Fibroblast of lung (primary cell): ENCODE data around the gene SFTPA1. TPM values are rescaled to one million over a fixed set of nuclear protein-coding genes. Genes with fewer than 3 reads are reported as not detected.
"Not testable (repeated sequence)": the region's sequence is repeated elsewhere in the genome, so short reads cannot be mapped to it uniquely, and the experiment has no call there.

ENCODE experiments used
- DNase-seq, 2 donors: peaks; one replicate each; pipeline versions ENCODE4 v3.0.0 to v3.0.0-alpha.2; 2010; ENCODE audit warnings: low read depth in 2 of 2
- H2AFZ ChIP-seq: 2 replicates; pipeline ENCODE4 v1.5.1; 2012; ENCODE audit warnings: low read length, control low read depth, inconsistent platforms
- H3K27ac ChIP-seq: 2 replicates; pipeline ENCODE4 v1.5.1; 2011; ENCODE audit warnings: low read length, control low read depth; ENCODE audit not compliant: insufficient read depth
- H3K27me3 ChIP-seq: 2 replicates; pipeline ENCODE4 v1.5.1; 2011; ENCODE audit warnings: mild to moderate bottlenecking, low read length; ENCODE audit not compliant: control insufficient read depth, insufficient read depth
- H3K36me3 ChIP-seq: 2 replicates; pipeline ENCODE4 v1.5.1; 2011; ENCODE audit warnings: low read length; ENCODE audit not compliant: control insufficient read depth, insufficient read depth
- H3K4me1 ChIP-seq: 2 replicates; pipeline ENCODE4 v1.5.1; 2011; ENCODE audit warnings: low read length; ENCODE audit not compliant: control insufficient read depth, insufficient read depth; ENCODE audit errors: extremely low read depth
- H3K4me2 ChIP-seq: 2 replicates; pipeline ENCODE4 v1.5.1; 2011; ENCODE audit warnings: low read length, control low read depth; ENCODE audit not compliant: insufficient read depth; ENCODE audit errors: extremely low read depth
- H3K4me3 ChIP-seq, 4 experiments: fragments of 200-600 bp in 1 of 4; sonication (generic) in 1 of 4; replicated peaks in 1 of 4; 2 replicates each; pipeline ENCODE4 v1.5.1; 2011 to 2016; ENCODE audit warnings: low read length in 4 of 4, low read depth in 3 of 4, mild to moderate bottlenecking in 3 of 4, control low read depth in 2 of 4, inconsistent platforms in 1 of 4, mixed read lengths in 1 of 4; ENCODE audit not compliant: insufficient read depth in 1 of 4; ENCODE audit errors: control extremely low read depth in 1 of 4
- H3K79me2 ChIP-seq: 2 replicates; pipeline ENCODE4 v1.5.1; 2012; ENCODE audit warnings: mild to moderate bottlenecking, low read length, inconsistent platforms; ENCODE audit not compliant: control insufficient read depth, insufficient read depth
- H3K9ac ChIP-seq: 2 replicates; pipeline ENCODE4 v1.5.1; 2011; ENCODE audit warnings: mild to moderate bottlenecking, low read length, control low read depth; ENCODE audit not compliant: insufficient read depth
- H3K9me3 ChIP-seq: 2 replicates; pipeline ENCODE4 v1.5.1; 2012; ENCODE audit warnings: low read depth, low read length; ENCODE audit not compliant: control insufficient read depth, insufficient read depth
- H4K20me1 ChIP-seq: 2 replicates; pipeline ENCODE4 v1.5.1; 2011; ENCODE audit warnings: low read length; ENCODE audit not compliant: control insufficient read depth, insufficient read depth; ENCODE audit errors: extremely low read depth
- CTCF ChIP-seq, 2 donors: IDR thresholded peaks in 1 of 2; conservative IDR thresholded peaks in 1 of 2; 1 replicate in 1 of 2; 2 replicates in 1 of 2; pipeline ENCODE4 v1.5.1; 2011 to 2012; ENCODE audit warnings: low read length in 2 of 2, control low read depth in 1 of 2, inconsistent platforms in 1 of 2, low read depth in 1 of 2, mild to moderate bottlenecking in 1 of 2
- EZH2 ChIP-seq: IDR thresholded peaks from 2 replicates; pipeline ENCODE4 v1.5.1; 2012; ENCODE audit warnings: low read length, control low read depth, mild to moderate bottlenecking; ENCODE audit errors: missing control alignments
- polyA plus RNA-seq, 2 donors: library from polyadenylated mRNA; depleted of rRNA in 1 of 2; stranded (reverse) in 1 of 2; unstranded in 1 of 2; fragments of >200 nt; gene quantifications; 2 replicates each; pipeline ENCODE4 v1.2.1, GENCODE V29; 2011 to 2012; ENCODE audit warnings: missing spikeins in 1 of 2
- total RNA-seq: library from RNA; depleted of rRNA; stranded (reverse); fragments of >200 nt; gene quantifications from 2 replicates; pipeline ENCODE4 v1.2.1, GENCODE V29; 2014

The SFTPA1 gene
- total and polyA plus RNA-seq, 2 donors (not counting 1 experiment from before 2014, with no cell fraction given) = not detected

GRCh38 chr10:79638318-79638717 is 27.6 kb downstream of the SFTPA1 start:
- no peaks in the 10 kb centered on the region for H3K4me1 ChIP-seq
- no peak overlapping the region for H3K27ac ChIP-seq
- no peak overlapping the region for H3K4me3 ChIP-seq
- no peaks in the 10 kb centered on the region for H3K36me3 ChIP-seq
- no peak overlapping the region for H3K4me2 ChIP-seq
- TF ChIP-seq EZH2 (no peak), CTCF (conservative IDR thresholded peaks at IDR 0.05 in 1 of 2, IDR thresholded peaks at IDR 0.05 in 1 of 2; ENCODE audit: low read depth in 1 of 2, low read length in 2 of 2) (no peak)
- no peaks in the 10 kb centered on the region for H3K79me2 ChIP-seq
- no peaks in the 10 kb centered on the region for H3K9me3 ChIP-seq
- H3K27me3 ChIP-seq = no peaks in the 10 kb centered on the region
- H4K20me1 ChIP-seq = no peaks in the 10 kb centered on the region
- no peak for DNase-seq
- no peak overlapping the region for H2AFZ ChIP-seq
- no peak overlapping the region for H3K9ac ChIP-seq

GRCh38 chr10:79652695-79653094 is 42.0 kb downstream of the SFTPA1 start:
- not testable (repeated sequence) for H2AFZ ChIP-seq, H3K4me2 ChIP-seq, H3K27me3 ChIP-seq, H4K20me1 ChIP-seq, H3K4me1 ChIP-seq, DNase-seq, H3K9ac ChIP-seq, H3K27ac ChIP-seq, H3K79me2 ChIP-seq, H3K36me3 ChIP-seq, H3K4me3 ChIP-seq, H3K9me3 ChIP-seq

- not testable (repeated sequence) for DNase-seq, H3K36me3 ChIP-seq, H3K9ac ChIP-seq, H4K20me1 ChIP-seq, H3K27me3 ChIP-seq, H2AFZ ChIP-seq, H3K4me2 ChIP-seq, H3K4me3 ChIP-seq, H3K4me1 ChIP-seq, H3K79me2 ChIP-seq, H3K9me3 ChIP-seq, H3K27ac ChIP-seq
Observed at GRCh38 chr10:79663287-79663686, 52.5 kb downstream of the SFTPA1 start.

GRCh38 chr10:79664686-79665085 is 53.9 kb downstream of the SFTPA1 start:
- H3K27me3 ChIP-seq, H3K9ac ChIP-seq, H3K4me3 ChIP-seq, DNase-seq, H3K9me3 ChIP-seq, H3K79me2 ChIP-seq, H3K4me1 ChIP-seq, H4K20me1 ChIP-seq, H2AFZ ChIP-seq, H3K27ac ChIP-seq, H3K4me2 ChIP-seq, H3K36me3 ChIP-seq: not testable (repeated sequence)

Other genes starting within 250 kb of the SFTPA1 start
- 40.3 and 44.4 TPM in 2 replicates for gene ZCCHC24, start 165.3 kb upstream of the SFTPA1 start, total RNA-seq
- 30.2 and 33.2 TPM in 2 replicates for gene ZCCHC24, start 165.3 kb upstream of the SFTPA1 start, polyA plus RNA-seq
- 0.26 and 0.33 TPM in 2 replicates for gene EIF5AL1, start 98.4 kb upstream of the SFTPA1 start, total RNA-seq
- gene EIF5AL1, start 98.4 kb upstream of the SFTPA1 start, polyA plus RNA-seq = 2.0 and 2.4 TPM in 2 replicates
- gene SFTPA2, start 50.5 kb upstream of the SFTPA1 start, total RNA-seq = not detected in 2 replicates
- gene SFTPA2, start 50.5 kb upstream of the SFTPA1 start, polyA plus RNA-seq = not detected in 2 replicates
- gene NUTM2B, start 92.3 kb downstream of the SFTPA1 start, total RNA-seq = 0.33 and 0.51 TPM in 2 replicates
- 0.15 and 0.33 TPM in 2 replicates for gene NUTM2B, start 92.3 kb downstream of the SFTPA1 start, polyA plus RNA-seq
- gene NUTM2E, start 215.8 kb downstream of the SFTPA1 start, total RNA-seq = under 0.01 TPM in 1 of 2 replicates, not detected in the other
- gene NUTM2E, start 215.8 kb downstream of the SFTPA1 start, polyA plus RNA-seq = 0.01 TPM in 1 of 2 replicates, not detected in the other